Gastroesophageal sphincter (tissue), 4 donors: ENCODE results near the gene TBC1D14. TPM values are rescaled to one million over a fixed set of nuclear protein-coding genes. Genes with fewer than 3 reads are reported as not detected.

Source experiments
- ATAC-seq: fragments of 150-250 bp; one replicate; pipeline ENCODE4 v1.9.1; 2016; ENCODE audit warnings: mild to moderate bottlenecking, moderate library complexity
- H3K27ac ChIP-seq, 4 donors: fragments of 200-600 bp; sonication (generic) in 3 of 4; 1 replicate in 3 of 4; 2 replicates in 1 of 4; pipeline ENCODE4 v1.5.1; 2016 to 2019
- H3K27me3 ChIP-seq: fragments of 200-600 bp; sonication (generic); one replicate; pipeline ENCODE4 v1.5.1; 2019
- H3K36me3 ChIP-seq, 2 donors: fragments of 200-600 bp; sonication (generic); one replicate each; pipeline ENCODE4 v1.5.1; 2019; ENCODE audit warnings: control low read depth in 1 of 2
- H3K4me1 ChIP-seq, 3 donors: fragments of 200-600 bp; sonication (generic); 1 replicate in 2 of 3; 2 replicates in 1 of 3; pipeline ENCODE4 v1.5.1; 2016 to 2019; ENCODE audit warnings: control low read depth in 2 of 3
- H3K4me3 ChIP-seq, 2 donors: fragments of 200-600 bp; sonication (generic); one replicate each; pipeline ENCODE4 v1.5.1; 2019; ENCODE audit warnings: mild to moderate bottlenecking in 1 of 2, moderate library complexity in 1 of 2
- H3K9me3 ChIP-seq, 3 donors: fragments of 200-600 bp; sonication (generic); one replicate each; pipeline ENCODE4 v1.5.1; 2017 to 2019; ENCODE audit warnings: control low read depth in 2 of 3
- CTCF ChIP-seq, 4 experiments: fragments of 200-600 bp in 2 of 4; fragments of 450-650 bp in 2 of 4; sonication (generic) in 1 of 4; IDR thresholded peaks; one replicate each; pipeline ENCODE4 v1.5.1; 2017 to 2019; ENCODE audit warnings: antibody characterized with exemption in 4 of 4, mild to moderate bottlenecking in 2 of 4, moderate library complexity in 2 of 4
- EP300 ChIP-seq: sonication (generic); formaldehyde crosslinking; IDR thresholded peaks from one replicate; pipeline ENCODE4 v1.6.1; 2017; ENCODE audit warnings: antibody characterized with exemption, mild to moderate bottlenecking
- POLR2A ChIP-seq, 2 donors: fragments of 450-650 bp; IDR thresholded peaks; one replicate each; pipeline ENCODE4 v1.6.1; 2017; ENCODE audit warnings: antibody characterized with exemption in 2 of 2, mild to moderate bottlenecking in 2 of 2, moderate library complexity in 1 of 2
- POLR2AphosphoS5 ChIP-seq: sonication (generic); formaldehyde crosslinking; IDR thresholded peaks from one replicate; pipeline ENCODE4 v1.6.1; 2017; ENCODE audit warnings: antibody characterized with exemption
- WGBS, 2 donors: methylation state at CpG; one replicate each; pipeline ENCODE4 v1.1.5; 2018; ENCODE audit warnings: low coverage in 1 of 2; 5-methylcytosine and 5-hydroxymethylcytosine counted together
- total RNA-seq, 4 donors: library from RNA; depleted of rRNA; stranded (reverse); fragments of >200 nt; gene quantifications; one replicate each; pipeline ENCODE4 v1.1.0, GENCODE V29; 2016

TBC1D14 gene
- total RNA-seq, 4 donors from 2014 or later = 42.5 to 54.2 (median 45.0) TPM

- peak within 1 kb of the TSS; percentile 70 to 88 for H3K4me3 ChIP-seq
- WGBS, 2 donors = no CpG with 5 or more reads among the region's 119 CpGs
- ATAC-seq = peak; percentile 19
- peaks cover 0 to 58% (median 29%) of the 10 kb centered on the region in 3 donors for H3K4me1 ChIP-seq
- H3K27ac ChIP-seq = peak within 1 kb of the TSS; percentile 62 to 94 (median 91)
- no peaks in the 10 kb centered on the region for H3K36me3 ChIP-seq
- H3K9me3 ChIP-seq = no peaks in the 10 kb centered on the region
- H3K27me3 ChIP-seq = no peaks in the 10 kb centered on the region
- TF ChIP-seq POLR2A (IDR thresholded peaks at IDR 0.05) = peak; percentile 3 to 6
- TF ChIP-seq CTCF (IDR thresholded peaks at IDR 0.05) = peak in 1 of 4 experiments; percentile 8
- no peak for TF ChIP-seq POLR2AphosphoS5
- TF ChIP-seq EP300 = no peak
These were observed 133.9 kb downstream of the TBC1D14 start, which contains the start of gene TADA2B for GRCh38 chr4:7043284-7044136. Gene TADA2B, plus strand, starts transcription at chr4:7043372. Its CDS starts 208 bp downstream, at chr4:7043580.

- no peaks in the 10 kb centered on the region for H3K9me3 ChIP-seq
- H3K4me1 ChIP-seq = peaks cover 0 to 58% (median 29%) of the 10 kb centered on the region in 3 donors
- ATAC-seq = no peak
- 3 to 23% methylated on average over 11 of the region's 29 CpGs for WGBS, 2 donors
- no peaks in the 10 kb centered on the region for H3K27me3 ChIP-seq
- peaks cover 0 to 6% of the 10 kb centered on the region in 2 donors for H3K36me3 ChIP-seq
- TF ChIP-seq POLR2AphosphoS5 = no peak
- TF ChIP-seq POLR2A (IDR thresholded peaks at IDR 0.05) = no peak
- TF ChIP-seq EP300 = no peak
- no peak for TF ChIP-seq CTCF (IDR thresholded peaks at IDR 0.05)
- peak overlapping the region; percentile 66 to 70 for H3K4me3 ChIP-seq
- peak overlapping the region; percentile 62 to 94 (median 91) for H3K27ac ChIP-seq
These were observed 134.7 kb downstream of the TBC1D14 start for GRCh38 chr4:7044137-7044930.

GRCh38 chr4:7045553-7045952 lies 135.9 kb downstream of the TBC1D14 start:
- 88 to 100% methylated on average over 1 to 6 of the region's 8 CpGs for WGBS, 2 donors
- Histone ChIP-seq H3K27me3 (no peaks in the 10 kb centered on the region), H3K9me3 (no peaks in the 10 kb centered on the region), H3K36me3 (peaks cover 0 to 7% of the 10 kb centered on the region in 2 donors), H3K27ac (no peak overlapping the region), H3K4me3 (peak overlapping the region in 1 of 2 donors; percentile 66), H3K4me1 (peaks cover 0 to 68% (median 29%) of the 10 kb centered on the region in 3 donors)
- TF ChIP-seq POLR2AphosphoS5 = no peak
- TF ChIP-seq POLR2A (IDR thresholded peaks at IDR 0.05) = no peak
- TF ChIP-seq EP300 = no peak
- TF ChIP-seq CTCF (IDR thresholded peaks at IDR 0.05) = no peak
- no peak for ATAC-seq

- no peak for TF ChIP-seq CTCF (IDR thresholded peaks at IDR 0.05)
- no peak for TF ChIP-seq POLR2A (IDR thresholded peaks at IDR 0.05)
- TF ChIP-seq POLR2AphosphoS5 = no peak
- no peak for TF ChIP-seq EP300
- Histone ChIP-seq H3K4me3 (no peak overlapping the region), H3K4me1 (peaks cover 0 to 73% (median 32%) of the 10 kb centered on the region in 3 donors), H3K36me3 (peaks cover 0 to 7% of the 10 kb centered on the region in 2 donors), H3K9me3 (no peaks in the 10 kb centered on the region), H3K27me3 (no peaks in the 10 kb centered on the region), H3K27ac (no peak overlapping the region)
- WGBS, 2 donors = 86 to 92% methylated on average over 5 to 11 of the region's 23 CpGs
- ATAC-seq = no peak
These were observed 136.6 kb downstream of the TBC1D14 start for GRCh38 chr4:7045961-7046921.
